GM12874 (cell line): ENCODE data around the gene LAMB4.

Source experiments
- CTCF ChIP-seq: IDR thresholded peaks from 2 replicates; pipeline ENCODE4 v1.5.1; 2011; ENCODE audit warnings: low read depth, mild to moderate bottlenecking, control low read depth, low read length, moderate library complexity; ENCODE audit not compliant: insufficient read depth

The LAMB4 gene

GRCh38 chr7:108057951-108058481 is 72.1 kb downstream of the LAMB4 start:
- TF ChIP-seq CTCF, result no peak

- TF ChIP-seq CTCF, result no peak
These were observed 74.5 kb downstream of the LAMB4 start for GRCh38 chr7:108055611-108056021.

GRCh38 chr7:108054537-108054936 is 75.6 kb downstream of the LAMB4 start:
- no peak for TF ChIP-seq CTCF

- no peak for TF ChIP-seq CTCF
These were observed 76.9 kb downstream of the LAMB4 start for GRCh38 chr7:108053250-108053649.

- TF ChIP-seq CTCF, result no peak
These were observed 78.7 kb downstream of the LAMB4 start for GRCh38 chr7:108051454-108051853.

- no peak for TF ChIP-seq CTCF
These were observed 80.2 kb downstream of the LAMB4 start for GRCh38 chr7:108049962-108050361.

- no peak for TF ChIP-seq CTCF
These were observed 81.7 kb downstream of the LAMB4 start for GRCh38 chr7:108048422-108048821.
